Omental fat pad (tissue), 4 donors: Measurements from ENCODE around the gene STARD10. TPM values are rescaled to one million over a fixed set of nuclear protein-coding genes. Genes with fewer than 3 reads are reported as not detected.

Experiments
- ATAC-seq: fragments of 150-250 bp; one replicate; pipeline ENCODE4 v1.9.1; 2016; ENCODE audit warnings: mild to moderate bottlenecking, moderate library complexity; ENCODE audit not compliant: low FRiP score
- DNase-seq: peaks from one replicate; pipeline ENCODE4 v3.0.0-alpha.2; 2019; ENCODE audit warnings: low spot score
- CTCF ChIP-seq, 3 donors: fragments of 450-650 bp; IDR thresholded peaks; one replicate each; pipeline ENCODE4 v1.5.1; 2016 to 2017; ENCODE audit warnings: antibody characterized with exemption in 3 of 3, mild to moderate bottlenecking in 3 of 3, moderate library complexity in 2 of 3
- total RNA-seq, 4 donors: library from RNA; depleted of rRNA; stranded (reverse); fragments of >200 nt; gene quantifications; one replicate each; pipeline ENCODE4 v1.1.0, GENCODE V29; 2016

The STARD10 gene
- total RNA-seq, 4 donors from 2014 or later: 10.9 to 20.6 (median 15.4) TPM

- no peak for DNase-seq
- TF ChIP-seq CTCF (IDR thresholded peaks at IDR 0.05): no peak
- ATAC-seq: no peak
Observed at GRCh38 chr11:72820439-72821139, 26.7 kb upstream of the STARD10 start.

GRCh38 chr11:72818971-72819370 is 25.1 kb upstream of the STARD10 start:
- TF ChIP-seq CTCF (IDR thresholded peaks at IDR 0.05): no peak
- ATAC-seq (no peak), DNase-seq (no peak)

GRCh38 chr11:72817966-72818365 is 24.1 kb upstream of the STARD10 start:
- ATAC-seq (no peak), DNase-seq (no peak)
- TF ChIP-seq CTCF (IDR thresholded peaks at IDR 0.05): no peak

GRCh38 chr11:72816404-72816990 is 22.6 kb upstream of the STARD10 start:
- DNase-seq: no peak
- TF ChIP-seq CTCF (IDR thresholded peaks at IDR 0.05): no peak
- ATAC-seq: no peak

- ATAC-seq (no peak), DNase-seq (no peak)
- TF ChIP-seq CTCF (IDR thresholded peaks at IDR 0.05): no peak
Observed at GRCh38 chr11:72815110-72815618, 21.3 kb upstream of the STARD10 start.

GRCh38 chr11:72814286-72815109 is 20.7 kb upstream of the STARD10 start, which contains the start of gene ATG16L2:
TSS of gene ATG16L2 (plus strand) at chr11:72814411. CDS start at chr11:72814446, 35 bp downstream.
- ATAC-seq (peak; percentile 91), DNase-seq (peak; percentile 42)
- no peak for TF ChIP-seq CTCF (IDR thresholded peaks at IDR 0.05)
